ENCODE results near the gene WWOX. TPM values are rescaled to one million over a fixed set of nuclear protein-coding genes. Genes with fewer than 3 reads are reported as not detected.
A peak's percentile ranks its signal among the peaks of the same experiment; 100 is the strongest.

Gene WWOX
- total RNA-seq, 4 donors from 2014 or later = 21.4 to 55.6 (median 33.2) TPM

GRCh38 chr16:78705694-78706093 lies 606.2 kb downstream of the WWOX start:
- DNase-seq (ENCODE audit: low spot score) = no peak
- ATAC-seq (ENCODE audit: low FRiP score) = no peak
- TF ChIP-seq CTCF (IDR thresholded peaks at IDR 0.05) = no peak

GRCh38 chr16:78706637-78707036 lies 607.2 kb downstream of the WWOX start:
- TF ChIP-seq CTCF (IDR thresholded peaks at IDR 0.05) = no peak
- ATAC-seq (ENCODE audit: low FRiP score) (peak; percentile 62), DNase-seq (ENCODE audit: low spot score) (no peak)

GRCh38 chr16:78709137-78709884 lies 609.9 kb downstream of the WWOX start:
- DNase-seq (ENCODE audit: low spot score) (no peak), ATAC-seq (ENCODE audit: low FRiP score) (no peak)
- no peak for TF ChIP-seq CTCF (IDR thresholded peaks at IDR 0.05)

- ATAC-seq (ENCODE audit: low FRiP score) = no peak
- no peak for TF ChIP-seq CTCF (IDR thresholded peaks at IDR 0.05)
Measured at GRCh38 chr16:78715106-78715505, 615.7 kb downstream of the WWOX start.

GRCh38 chr16:78715673-78716072 lies 616.2 kb downstream of the WWOX start:
- no peak for ATAC-seq (ENCODE audit: low FRiP score)

More at GRCh38 chr16:78715106-78715505, 615.7 kb downstream of the WWOX start:
- no peak for DNase-seq (ENCODE audit: low spot score)

GRCh38 chr16:78718141-78718540 lies 618.7 kb downstream of the WWOX start:
- ATAC-seq (ENCODE audit: low FRiP score) (no peak), DNase-seq (ENCODE audit: low spot score) (no peak)
- no peak for TF ChIP-seq CTCF (IDR thresholded peaks at IDR 0.05)

More at GRCh38 chr16:78715673-78716072, 616.2 kb downstream of the WWOX start:
- no peak for DNase-seq (ENCODE audit: low spot score)
- TF ChIP-seq CTCF (IDR thresholded peaks at IDR 0.05) = no peak

- TF ChIP-seq CTCF (IDR thresholded peaks at IDR 0.05) = no peak
- ATAC-seq (ENCODE audit: low FRiP score) = no peak
- DNase-seq (ENCODE audit: low spot score) = no peak
Measured at GRCh38 chr16:78720416-78720815, 621.0 kb downstream of the WWOX start.
